ENCODE data around the gene OR9A2.
A peak's percentile ranks its signal among the peaks of the same experiment; 100 is the strongest.

The OR9A2 gene

GRCh38 chr7:143027032-143027431, at the start of gene OR9A2:
Gene OR9A2, minus strand, starts transcription at chr7:143027132. Its CDS starts 0 bp downstream, at chr7:143027132.
- no peak for DNase-seq (ENCODE audit: low spot score)

GRCh38 chr7:143074141-143074540, 47.2 kb upstream of the OR9A2 start:
- no peak for DNase-seq (ENCODE audit: low spot score)

- no peak for DNase-seq (ENCODE audit: low spot score)
These were observed 46.6 kb upstream of the OR9A2 start for GRCh38 chr7:143073556-143073955.

- no peak for DNase-seq (ENCODE audit: low spot score)
These were observed 43.1 kb upstream of the OR9A2 start for GRCh38 chr7:143069912-143070500.

GRCh38 chr7:143068446-143068845, 41.5 kb upstream of the OR9A2 start:
- DNase-seq (ENCODE audit: low spot score) = no peak

GRCh38 chr7:143063741-143064140, 36.8 kb upstream of the OR9A2 start:
- DNase-seq (ENCODE audit: low spot score) = no peak

- DNase-seq (ENCODE audit: low spot score) = no peak
These were observed 28.8 kb upstream of the OR9A2 start for GRCh38 chr7:143055754-143056153.

GRCh38 chr7:143054621-143055020, 27.7 kb upstream of the OR9A2 start:
- DNase-seq (ENCODE audit: low spot score) = no peak

GRCh38 chr7:143052041-143052440, 25.1 kb upstream of the OR9A2 start, which contains the start of gene OR6V1:
Gene OR6V1, plus strand, starts transcription at chr7:143052341. Its CDS starts 0 bp downstream, at chr7:143052341.
- no peak for DNase-seq (ENCODE audit: low spot score)

GRCh38 chr7:143050931-143051330, 24.0 kb upstream of the OR9A2 start:
- no peak for DNase-seq (ENCODE audit: low spot score)

- no peak for DNase-seq (ENCODE audit: low spot score)
These were observed 22.4 kb upstream of the OR9A2 start for GRCh38 chr7:143049362-143049761.

- DNase-seq (ENCODE audit: low spot score) = no peak
These were observed 21.9 kb upstream of the OR9A2 start for GRCh38 chr7:143048827-143049226.

- DNase-seq (ENCODE audit: low spot score) = no peak
These were observed 20.4 kb upstream of the OR9A2 start for GRCh38 chr7:143047326-143047725.

- no peak for DNase-seq (ENCODE audit: low spot score)
These were observed 19.5 kb upstream of the OR9A2 start for GRCh38 chr7:143046426-143046851.

GRCh38 chr7:143043391-143043790, 16.5 kb upstream of the OR9A2 start:
- no peak for DNase-seq (ENCODE audit: low spot score)

GRCh38 chr7:143042790-143043271, 15.9 kb upstream of the OR9A2 start:
- no peak for DNase-seq (ENCODE audit: low spot score)

GRCh38 chr7:143042159-143042789, 15.3 kb upstream of the OR9A2 start:
- DNase-seq (ENCODE audit: low spot score) = no peak

- DNase-seq (ENCODE audit: low spot score) = no peak
These were observed 14.4 kb upstream of the OR9A2 start for GRCh38 chr7:143041346-143041745.

GRCh38 chr7:143040209-143040715, 13.3 kb upstream of the OR9A2 start:
- DNase-seq (ENCODE audit: low spot score) = no peak

GRCh38 chr7:143038635-143039034, 11.7 kb upstream of the OR9A2 start:
- DNase-seq (ENCODE audit: low spot score) = no peak

- DNase-seq (ENCODE audit: low spot score) = no peak
These were observed 751 bp upstream of the OR9A2 start for GRCh38 chr7:143027683-143028082.

- no peak for DNase-seq (ENCODE audit: low spot score)
These were observed 1.6 kb downstream of the OR9A2 start for GRCh38 chr7:143025371-143025770.

GRCh38 chr7:143023047-143023446, 3.9 kb downstream of the OR9A2 start:
- no peak for DNase-seq (ENCODE audit: low spot score)

- DNase-seq (ENCODE audit: low spot score) = peak; percentile 28
These were observed 8.0 kb downstream of the OR9A2 start for GRCh38 chr7:143018931-143019330.

All from kidney capillary endothelial cell (primary cell).